HepG2 (cell line): ENCODE results near the gene PPFIA2. TPM values are rescaled to one million over a fixed set of nuclear protein-coding genes. Genes with fewer than 3 reads are reported as not detected.

Experiments
- ATAC-seq: fragments of 200-7000 bp; cut with Tn5 transposase; 3 replicates; pipeline ENCODE4 v1.9.1; 2020; ENCODE audit warnings: mild to moderate bottlenecking, moderate library complexity
- BruUV-seq: library from RNA; stranded (reverse); fragments of 400-500 nt; replicated peaks from 2 replicates; lab custom pipeline; 2021; lab: Mats Ljungman, UMichigan
- CTCF ChIA-PET: fragments of 300-600 bp; formaldehyde crosslinking; extraction: SDS; loops from one replicate; lab custom pipeline; 2021; ENCODE audit warnings: low total read pairs, inconsistent platforms, low intra/inter-chr PET ratio; lab: Yijun Ruan, JAX
- POLR2A ChIA-PET: fragments of 350-600 bp; sonication (Branson Sonifier 250); formaldehyde crosslinking; loops from one replicate; lab custom pipeline; 2020; ENCODE audit warnings: antibody characterized with exemption, inconsistent platforms; lab: Yijun Ruan, JAX
- DNase-seq: peaks from one replicate; pipeline ENCODE4 v3.0.0-alpha.2; 2015; ENCODE audit warnings: low spot score
- FAIRE-seq: peaks from 3 replicates; lab custom pipeline; 2011; peaks lifted over from hg19 to GRCh38; lab: Jason Lieb, UNC
- H2AFZ ChIP-seq: one replicate; pipeline ENCODE4 v1.6.1; 2011; ENCODE audit warnings: low read length, inconsistent platforms
- H3K27ac ChIP-seq: fragments of 300-600 bp; 3 replicates; pipeline ENCODE4 v1.8.0; 2011; ENCODE audit warnings: mixed run types, mild to moderate bottlenecking, mixed read lengths, low read length, inconsistent platforms; ENCODE audit not compliant: insufficient read depth; ENCODE audit errors: extremely low read length
- H3K27me3 ChIP-seq, 2 experiments: fragments of 200-600 bp in 1 of 2; 2 replicates in 1 of 2; 3 replicates in 1 of 2; pipeline versions ENCODE4 v1.6.0 to v1.8.0; 2011; ENCODE audit warnings: low read length in 2 of 2, mild to moderate bottlenecking in 2 of 2, moderate library complexity in 2 of 2, inconsistent platforms in 1 of 2; ENCODE audit not compliant: insufficient read depth in 2 of 2, control insufficient read depth in 1 of 2
- H3K36me3 ChIP-seq, 2 experiments: fragments of 200-600 bp in 1 of 2; replicated peaks in 1 of 2; 2 replicates in 1 of 2; 3 replicates in 1 of 2; pipeline versions ENCODE4 v1.5.1 to v1.8.0; 2011; ENCODE audit warnings: low read length in 2 of 2, inconsistent platforms in 1 of 2; ENCODE audit not compliant: insufficient read depth in 2 of 2, control insufficient read depth in 1 of 2
- H3K4me1 ChIP-seq: 2 replicates; pipeline ENCODE4 v1.5.1; 2012; ENCODE audit warnings: low read length, inconsistent platforms; ENCODE audit not compliant: insufficient read depth
- H3K4me2 ChIP-seq: 2 replicates; pipeline ENCODE4 v1.6.0; 2011; ENCODE audit warnings: low read depth, low read length, inconsistent platforms
- H3K4me3 ChIP-seq, 3 experiments: fragments of 200-600 bp in 1 of 3; sonication (generic), shearing (Covaris generic) in 1 of 3; replicated peaks in 1 of 3; 2 replicates each; pipeline ENCODE4 v1.5.1; 2011 to 2016; ENCODE audit warnings: low read length in 3 of 3, inconsistent platforms in 2 of 3, low read depth in 2 of 3, mild to moderate bottlenecking in 2 of 3, control low read depth in 1 of 3, mixed read lengths in 1 of 3; ENCODE audit not compliant: insufficient read depth in 1 of 3
- H3K79me2 ChIP-seq: one replicate; pipeline ENCODE4 v1.6.1; 2011; ENCODE audit warnings: low read length, inconsistent platforms; ENCODE audit not compliant: insufficient read depth
- H3K9ac ChIP-seq: 2 replicates; pipeline ENCODE4 v1.6.0; 2011; ENCODE audit warnings: mild to moderate bottlenecking, low read depth, low read length, inconsistent platforms; ENCODE audit not compliant: insufficient read depth
- H3K9me3 ChIP-seq: 2 replicates; pipeline ENCODE4 v1.5.1; 2012; ENCODE audit warnings: mild to moderate bottlenecking, low read length
- H4K20me1 ChIP-seq: 2 replicates; pipeline ENCODE4 v1.6.0; 2011; ENCODE audit warnings: inconsistent platforms, mild to moderate bottlenecking, low read length, moderate library complexity; ENCODE audit not compliant: insufficient read depth
- MAFK ChIP-seq, 2 experiments: IDR thresholded peaks in 1 of 2; conservative IDR thresholded peaks in 1 of 2; 2 replicates each; pipeline ENCODE4 v1.6.1; 2011; ENCODE audit warnings: improper control_type of control experiment in 2 of 2, low read length in 2 of 2
- MXD1 ChIP-seq: sonication (generic); formaldehyde crosslinking; IDR thresholded peaks from 2 replicates; pipeline ENCODE4 v1.4.0; 2020; ENCODE audit warnings: mild to moderate bottlenecking, missing genetic modification reagents
- MXD3 ChIP-seq: IDR thresholded peaks from 2 replicates; pipeline ENCODE4 v1.6.1; 2016; ENCODE audit warnings: mild to moderate bottlenecking, missing biosample characterization, missing genetic modification reagents
- NCOA5 ChIP-seq: sonication (generic); formaldehyde crosslinking; IDR thresholded peaks from 2 replicates; pipeline ENCODE4 v1.4.0; 2020; ENCODE audit warnings: missing genetic modification reagents
- NKX3-1 ChIP-seq: sonication (generic); formaldehyde crosslinking; IDR thresholded peaks from 2 replicates; pipeline ENCODE4 v1.5.0; 2020; ENCODE audit warnings: missing genetic modification reagents
- PBX3 ChIP-seq: sonication (generic); formaldehyde crosslinking; IDR thresholded peaks from 2 replicates; pipeline ENCODE4 v1.8.1; 2023; ENCODE audit warnings: missing genetic modification reagents, inconsistent platforms, borderline replicate concordance
- ZBTB44 ChIP-seq: sonication (generic); formaldehyde crosslinking; IDR thresholded peaks from 2 replicates; pipeline ENCODE4 v1.4.0; 2020; ENCODE audit warnings: missing genetic modification reagents
- ZBTB46 ChIP-seq: sonication (generic); formaldehyde crosslinking; IDR thresholded peaks from 2 replicates; pipeline ENCODE4 v1.4.0; 2020; ENCODE audit warnings: mild to moderate bottlenecking, missing genetic modification reagents, borderline replicate concordance
- ZNF574 ChIP-seq: sonication (generic); formaldehyde crosslinking; IDR thresholded peaks from 2 replicates; pipeline ENCODE4 v1.4.0; 2020; ENCODE audit warnings: missing genetic modification reagents
- ZNF782 ChIP-seq: sonication (generic); formaldehyde crosslinking; IDR thresholded peaks from 2 replicates; pipeline ENCODE4 v1.4.0; 2020; ENCODE audit warnings: missing genetic modification reagents, mild to moderate bottlenecking, borderline replicate concordance
- WGBS: methylation state at CpG from one replicate; pipeline ENCODE4 v1.1.6; 2017; ENCODE audit warnings: low lambda C conversion rate; 5-methylcytosine and 5-hydroxymethylcytosine counted together
- in situ Hi-C: cut with HindIII; loops from 2 replicates; pipeline ENCODE4 v1.10.0; 2017; ENCODE audit warnings: low pct_unique_long_range_greater_than_20kb; ENCODE audit not compliant: extremely low pct_ligation_motif_present
- intact Hi-C: fragments of 100-400 bp; cut with micrococcal nuclease; formaldehyde crosslinking; loops from one replicate; pipeline ENCODE4 v1.10.0; 2022; ENCODE audit not compliant: unreplicated experiment
- polyA plus RNA-seq, 8 experiments: library from polyadenylated mRNA; depleted of rRNA in 3 of 8; stranded (reverse) in 7 of 8; unstranded in 1 of 8; fragments of >200 nt; fragmentation: Illumina TruSeq in 4 of 8; extraction: Trizol in 4 of 8; gene quantifications; 2 replicates each; pipeline versions ENCODE4 v1.2.1 to v1.2.3, GENCODE V29; 2011 to 2016; ENCODE audit warnings: low read depth in 4 of 8, missing spikeins in 1 of 8, mixed read lengths in 1 of 8; ENCODE audit not compliant: insufficient read depth in 1 of 8
- total RNA-seq, 5 experiments: library from RNA; depleted of rRNA; stranded (reverse); fragments of >200 nt; fragmentation: Illumina TruSeq; extraction: Trizol; gene quantifications; 2 replicates each; pipeline ENCODE4 v1.2.3, GENCODE V29; 2016; ENCODE audit warnings: low read depth in 1 of 5

PPFIA2 gene
- total and polyA plus RNA-seq, 2 of the 13 experiments (the other 11 are each of a cell fraction or from before 2014, with no cell fraction given): 0.05 TPM; not detected in 1

GRCh38 chr12:81757731-81758365, 1.3 kb downstream of the PPFIA2 start:
- no peak for FAIRE-seq
- Histone ChIP-seq H2AFZ (no peak overlapping the region), H3K27me3 (peaks cover 0 to 20% of the 10 kb centered on the region in 2 experiments; a peak in 2 of 5 replicates), H3K9ac (no peak overlapping the region), H3K36me3 (no peaks in the 10 kb centered on the region), H3K79me2 (no peaks in the 10 kb centered on the region), H3K4me2 (no peak overlapping the region), H3K27ac (no peak overlapping the region), H4K20me1 (no peaks in the 10 kb centered on the region), H3K9me3 (no peaks in the 10 kb centered on the region)
- no peak for ATAC-seq
- intact Hi-C loops: no loop called here
- no peak for DNase-seq
- ChIA-PET CTCF (no interaction called here), POLR2A (no interaction called here)
- WGBS: 14% methylated on average over 7 of the region's 7 CpGs
- in situ Hi-C loops: no loop called here
- TF ChIP-seq ZBTB44 (CRISPR knock-in tag): no peak
- no peak for TF ChIP-seq PBX3 (CRISPR knock-in tag)
- no peak for TF ChIP-seq MXD1 (CRISPR knock-in tag)
- TF ChIP-seq MAFK (conservative IDR thresholded peaks at IDR 0.05 in 1 of 2, IDR thresholded peaks at IDR 0.05 in 1 of 2; ENCODE audit: low read length in 2 of 2): no peak
- no peak for TF ChIP-seq MXD3 (CRISPR knock-in tag)
- TF ChIP-seq ZNF782 (CRISPR knock-in tag): no peak
- no peak for TF ChIP-seq NKX3-1 (CRISPR knock-in tag)
- TF ChIP-seq NCOA5 (CRISPR knock-in tag): no peak
- no peak for TF ChIP-seq ZBTB46
- TF ChIP-seq ZNF574 (CRISPR knock-in tag): no peak
- TF ChIP-seq, all 625 proteins: peak for 0
- no peaks in the 10 kb centered on the region for H3K4me1 ChIP-seq
- no TSS peak for BruUV-seq
- H3K4me3 ChIP-seq: no peak overlapping the region
